PC-9 (cell line): ENCODE data around the gene DNAJB9.
"Not testable (repeated sequence)": the region's sequence is repeated elsewhere in the genome, so short reads cannot be mapped to it uniquely, and the experiment has no call there.

Source experiments
- EZH2 ChIP-seq: fragments of 200-600 bp; sonication (generic); IDR thresholded peaks from 2 replicates; pipeline ENCODE4 v1.8.0; 2017; ENCODE audit warnings: antibody characterized with exemption, low read depth
- TF ChIP-seq, protein P1 (sequence below): fragments of 200-600 bp; sonication (generic); conservative IDR thresholded peaks from 2 replicates; pipeline ENCODE4 v1.6.1; 2017; ENCODE audit warnings: mixed run types, antibody characterized with exemption, mild to moderate bottlenecking, moderate library complexity

DNA sequence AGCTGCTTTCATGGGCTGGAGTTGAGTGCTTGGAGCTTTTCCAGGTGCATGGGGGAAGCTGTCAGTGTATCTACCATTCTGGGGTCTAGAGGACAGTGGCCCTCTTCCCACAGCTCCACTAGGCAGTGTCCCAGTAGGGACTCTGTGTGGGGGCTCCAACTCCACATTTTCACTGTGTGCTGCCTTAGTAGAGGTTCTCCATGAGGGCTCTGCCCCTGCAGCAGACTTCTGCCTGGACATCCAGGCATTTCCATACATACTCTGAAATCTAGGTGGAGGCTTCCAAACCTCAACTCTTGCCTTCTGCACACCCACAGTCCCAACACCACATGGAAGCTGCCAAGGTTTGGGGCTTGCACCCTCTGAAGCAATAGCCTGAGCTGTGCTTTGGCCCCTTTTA, 13.0 kb upstream of the DNAJB9 start:
- TF ChIP-seq, protein P1, sequence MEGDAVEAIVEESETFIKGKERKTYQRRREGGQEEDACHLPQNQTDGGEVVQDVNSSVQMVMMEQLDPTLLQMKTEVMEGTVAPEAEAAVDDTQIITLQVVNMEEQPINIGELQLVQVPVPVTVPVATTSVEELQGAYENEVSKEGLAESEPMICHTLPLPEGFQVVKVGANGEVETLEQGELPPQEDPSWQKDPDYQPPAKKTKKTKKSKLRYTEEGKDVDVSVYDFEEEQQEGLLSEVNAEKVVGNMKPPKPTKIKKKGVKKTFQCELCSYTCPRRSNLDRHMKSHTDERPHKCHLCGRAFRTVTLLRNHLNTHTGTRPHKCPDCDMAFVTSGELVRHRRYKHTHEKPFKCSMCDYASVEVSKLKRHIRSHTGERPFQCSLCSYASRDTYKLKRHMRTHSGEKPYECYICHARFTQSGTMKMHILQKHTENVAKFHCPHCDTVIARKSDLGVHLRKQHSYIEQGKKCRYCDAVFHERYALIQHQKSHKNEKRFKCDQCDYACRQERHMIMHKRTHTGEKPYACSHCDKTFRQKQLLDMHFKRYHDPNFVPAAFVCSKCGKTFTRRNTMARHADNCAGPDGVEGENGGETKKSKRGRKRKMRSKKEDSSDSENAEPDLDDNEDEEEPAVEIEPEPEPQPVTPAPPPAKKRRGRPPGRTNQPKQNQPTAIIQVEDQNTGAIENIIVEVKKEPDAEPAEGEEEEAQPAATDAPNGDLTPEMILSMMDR: not testable (repeated sequence)
- TF ChIP-seq EZH2: not testable (repeated sequence)
